ENCODE data around the gene SBK3. TPM values are rescaled to one million over a fixed set of nuclear protein-coding genes. Genes with fewer than 3 reads are reported as not detected.

SBK3 gene
- polyA plus RNA-seq, 1 donor (not counting 4 experiments of a cell fraction or from before 2014, with no cell fraction given), result not detected

DNA sequence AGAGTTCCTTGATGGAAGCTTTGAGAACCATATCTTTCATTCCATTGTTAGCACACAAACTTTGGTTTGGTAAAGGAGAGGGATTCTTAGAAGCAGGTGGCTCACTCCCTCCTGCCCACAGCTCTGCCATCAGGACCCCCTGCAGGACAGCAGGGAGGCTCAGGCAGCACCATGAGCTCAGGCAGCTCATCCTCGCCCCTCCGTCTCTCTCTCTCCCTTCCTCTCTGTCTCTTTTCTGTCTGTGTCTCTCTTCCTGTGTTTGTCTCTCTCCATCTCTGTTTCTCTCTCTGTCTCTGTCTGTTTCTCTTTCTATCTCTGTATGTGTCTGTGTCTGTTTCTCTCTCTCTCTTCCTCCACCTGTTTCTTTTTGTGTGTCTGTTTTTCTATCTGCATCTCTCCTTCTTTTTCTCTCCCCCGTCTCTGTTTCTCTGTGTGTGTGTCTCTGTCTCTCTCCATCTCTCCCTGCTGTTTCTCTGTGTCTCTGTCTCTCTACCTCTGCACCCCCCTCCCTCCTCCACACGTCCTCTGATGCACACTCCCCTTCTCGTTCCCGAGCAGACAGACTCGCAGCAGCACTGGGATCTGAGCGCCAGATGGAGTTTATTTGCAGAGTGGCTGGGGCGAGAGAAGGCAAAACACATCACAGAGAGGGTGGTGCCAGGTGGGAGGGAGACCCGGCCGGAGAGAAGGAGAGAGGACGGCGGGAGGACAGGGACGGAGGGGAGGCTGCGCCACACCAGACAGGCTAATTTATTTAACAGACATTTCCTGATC is 17.1 kb downstream of the SBK3 start:
- H3K27ac ChIP-seq (ENCODE audit: control insufficient read depth, insufficient read depth, low read length), result no peak overlapping the region
- DNase-seq (ENCODE audit: low read depth, low spot score), result no peak
- H3K9me3 ChIP-seq (ENCODE audit: control insufficient read depth, low read depth, low read length), result peaks cover 6% of the 10 kb centered on the region
- no peaks in the 10 kb centered on the region for H3K79me2 ChIP-seq (ENCODE audit: control insufficient read depth, insufficient read depth, low read length)
- H3K4me2 ChIP-seq (ENCODE audit: control insufficient read depth, extremely low read depth, insufficient read depth, low read depth, low read length), result no peak overlapping the region
- no peaks in the 10 kb centered on the region for H4K20me1 ChIP-seq (ENCODE audit: control insufficient read depth, extremely low read depth, insufficient read depth, low read length)
- no peak overlapping the region for H3K9ac ChIP-seq (ENCODE audit: control insufficient read depth, extremely low read depth, insufficient read depth, low read length)
- H3K4me3 ChIP-seq (ENCODE audit: control insufficient read depth in 2 of 3, extremely low read depth in 1 of 3, insufficient read depth in 2 of 3, low read depth in 1 of 3, low read length in 3 of 3), result no peak overlapping the region
- no peaks in the 10 kb centered on the region for H3K9me1 ChIP-seq (ENCODE audit: control insufficient read depth, extremely low read depth, insufficient read depth, low read length)
- dilution Hi-C loops (cut with MboI; ENCODE audit: extremely low pct_ligation_motif_present, low sequenced_read_pairs), result no loop called here
- no peak overlapping the region for H2AFZ ChIP-seq (ENCODE audit: control insufficient read depth, low read length)
- no peak for FAIRE-seq
- no peaks in the 10 kb centered on the region for H3K27me3 ChIP-seq (ENCODE audit: control insufficient read depth, extremely low read depth, insufficient read depth, low read length)
- no peaks in the 10 kb centered on the region for H3K4me1 ChIP-seq (ENCODE audit: control insufficient read depth, extremely low read depth, insufficient read depth, low read length)
- TF ChIP-seq, protein P1, sequence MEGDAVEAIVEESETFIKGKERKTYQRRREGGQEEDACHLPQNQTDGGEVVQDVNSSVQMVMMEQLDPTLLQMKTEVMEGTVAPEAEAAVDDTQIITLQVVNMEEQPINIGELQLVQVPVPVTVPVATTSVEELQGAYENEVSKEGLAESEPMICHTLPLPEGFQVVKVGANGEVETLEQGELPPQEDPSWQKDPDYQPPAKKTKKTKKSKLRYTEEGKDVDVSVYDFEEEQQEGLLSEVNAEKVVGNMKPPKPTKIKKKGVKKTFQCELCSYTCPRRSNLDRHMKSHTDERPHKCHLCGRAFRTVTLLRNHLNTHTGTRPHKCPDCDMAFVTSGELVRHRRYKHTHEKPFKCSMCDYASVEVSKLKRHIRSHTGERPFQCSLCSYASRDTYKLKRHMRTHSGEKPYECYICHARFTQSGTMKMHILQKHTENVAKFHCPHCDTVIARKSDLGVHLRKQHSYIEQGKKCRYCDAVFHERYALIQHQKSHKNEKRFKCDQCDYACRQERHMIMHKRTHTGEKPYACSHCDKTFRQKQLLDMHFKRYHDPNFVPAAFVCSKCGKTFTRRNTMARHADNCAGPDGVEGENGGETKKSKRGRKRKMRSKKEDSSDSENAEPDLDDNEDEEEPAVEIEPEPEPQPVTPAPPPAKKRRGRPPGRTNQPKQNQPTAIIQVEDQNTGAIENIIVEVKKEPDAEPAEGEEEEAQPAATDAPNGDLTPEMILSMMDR (optimal IDR thresholded peaks at IDR 0.05 in 1 of 3, IDR thresholded peaks at IDR 0.05 in 1 of 3, conservative IDR thresholded peaks at IDR 0.05 in 1 of 3; ENCODE audit: extremely low read depth in 1 of 3, insufficient read depth in 2 of 3, low read length in 3 of 3), result no peak
- TF ChIP-seq EZH2 (IDR thresholded peaks at IDR 0.05; ENCODE audit: low read length), result no peak
- no peaks in the 10 kb centered on the region for H3K36me3 ChIP-seq (ENCODE audit: control insufficient read depth in 2 of 2, extremely low read depth in 1 of 2, insufficient read depth in 2 of 2, low read length in 2 of 2)

DNA sequence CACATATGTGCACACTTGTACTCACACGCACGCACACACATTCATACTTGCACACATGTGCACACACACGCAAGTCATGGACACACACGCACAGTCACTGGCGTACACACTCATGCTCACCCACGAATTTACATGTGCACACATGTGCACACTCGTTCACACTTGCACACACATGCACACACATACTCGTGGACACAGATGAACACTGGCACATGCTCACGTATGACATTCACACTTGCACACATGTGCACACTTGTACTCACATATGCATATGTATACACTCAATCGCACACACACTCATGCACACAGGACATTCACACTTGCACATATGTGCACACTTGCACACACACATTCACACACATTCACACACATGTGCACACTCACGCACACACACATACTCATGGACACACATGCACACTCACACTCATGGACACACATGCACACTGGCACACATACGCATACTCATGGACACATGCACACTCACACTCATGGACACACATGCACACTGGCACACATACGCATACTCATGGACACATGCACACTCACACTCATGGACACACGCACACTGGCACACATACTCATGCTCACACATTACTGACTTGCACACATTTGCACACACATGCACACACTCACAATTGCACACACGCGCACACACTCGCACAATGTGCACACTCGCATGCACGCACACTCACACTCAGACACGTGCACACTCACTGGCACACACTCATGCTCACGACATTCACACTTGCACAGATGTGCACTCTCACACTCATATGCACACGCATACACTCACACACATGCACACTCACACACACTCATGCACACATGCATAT is 17.9 kb downstream of the SBK3 start:
- no peak for FAIRE-seq
- H2AFZ ChIP-seq (ENCODE audit: control insufficient read depth, low read length), result no peak overlapping the region
- no peak overlapping the region for H3K4me3 ChIP-seq (ENCODE audit: control insufficient read depth in 2 of 3, extremely low read depth in 1 of 3, insufficient read depth in 2 of 3, low read depth in 1 of 3, low read length in 3 of 3)
- H3K4me1 ChIP-seq (ENCODE audit: control insufficient read depth, extremely low read depth, insufficient read depth, low read length), result no peaks in the 10 kb centered on the region
- no peak overlapping the region for H3K4me2 ChIP-seq (ENCODE audit: control insufficient read depth, extremely low read depth, insufficient read depth, low read depth, low read length)
- dilution Hi-C loops (cut with MboI; ENCODE audit: extremely low pct_ligation_motif_present, low sequenced_read_pairs), result no loop called here
- H3K27ac ChIP-seq (ENCODE audit: control insufficient read depth, insufficient read depth, low read length), result no peak overlapping the region
- no peaks in the 10 kb centered on the region for H3K9me1 ChIP-seq (ENCODE audit: control insufficient read depth, extremely low read depth, insufficient read depth, low read length)
- TF ChIP-seq, protein P1 (optimal IDR thresholded peaks at IDR 0.05 in 1 of 3, IDR thresholded peaks at IDR 0.05 in 1 of 3, conservative IDR thresholded peaks at IDR 0.05 in 1 of 3; ENCODE audit: extremely low read depth in 1 of 3, insufficient read depth in 2 of 3, low read length in 3 of 3), result no peak
- no peak for TF ChIP-seq EZH2 (IDR thresholded peaks at IDR 0.05; ENCODE audit: low read length)
- H3K36me3 ChIP-seq (ENCODE audit: control insufficient read depth in 2 of 2, extremely low read depth in 1 of 2, insufficient read depth in 2 of 2, low read length in 2 of 2), result no peaks in the 10 kb centered on the region
- H3K9ac ChIP-seq (ENCODE audit: control insufficient read depth, extremely low read depth, insufficient read depth, low read length), result no peak overlapping the region
- H3K79me2 ChIP-seq (ENCODE audit: control insufficient read depth, insufficient read depth, low read length), result no peaks in the 10 kb centered on the region
- peaks cover 6% of the 10 kb centered on the region for H3K9me3 ChIP-seq (ENCODE audit: control insufficient read depth, low read depth, low read length)
- DNase-seq (ENCODE audit: low read depth, low spot score), result no peak
- H3K27me3 ChIP-seq (ENCODE audit: control insufficient read depth, extremely low read depth, insufficient read depth, low read length), result no peaks in the 10 kb centered on the region
- no peaks in the 10 kb centered on the region for H4K20me1 ChIP-seq (ENCODE audit: control insufficient read depth, extremely low read depth, insufficient read depth, low read length)

Data from keratinocyte (primary cell).